NCI-H2196 treated with DMSO at 0.1 percent for 48 hours (cell line): ENCODE data around the gene LY6G6C.

Experiments
- DNase-seq: peaks from one replicate; lab custom pipeline; 2025; ENCODE audit not compliant: unreplicated experiment; lab: John Stamatoyannopoulos, UW

LY6G6C gene, protein sequence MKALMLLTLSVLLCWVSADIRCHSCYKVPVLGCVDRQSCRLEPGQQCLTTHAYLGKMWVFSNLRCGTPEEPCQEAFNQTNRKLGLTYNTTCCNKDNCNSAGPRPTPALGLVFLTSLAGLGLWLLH

DNA sequence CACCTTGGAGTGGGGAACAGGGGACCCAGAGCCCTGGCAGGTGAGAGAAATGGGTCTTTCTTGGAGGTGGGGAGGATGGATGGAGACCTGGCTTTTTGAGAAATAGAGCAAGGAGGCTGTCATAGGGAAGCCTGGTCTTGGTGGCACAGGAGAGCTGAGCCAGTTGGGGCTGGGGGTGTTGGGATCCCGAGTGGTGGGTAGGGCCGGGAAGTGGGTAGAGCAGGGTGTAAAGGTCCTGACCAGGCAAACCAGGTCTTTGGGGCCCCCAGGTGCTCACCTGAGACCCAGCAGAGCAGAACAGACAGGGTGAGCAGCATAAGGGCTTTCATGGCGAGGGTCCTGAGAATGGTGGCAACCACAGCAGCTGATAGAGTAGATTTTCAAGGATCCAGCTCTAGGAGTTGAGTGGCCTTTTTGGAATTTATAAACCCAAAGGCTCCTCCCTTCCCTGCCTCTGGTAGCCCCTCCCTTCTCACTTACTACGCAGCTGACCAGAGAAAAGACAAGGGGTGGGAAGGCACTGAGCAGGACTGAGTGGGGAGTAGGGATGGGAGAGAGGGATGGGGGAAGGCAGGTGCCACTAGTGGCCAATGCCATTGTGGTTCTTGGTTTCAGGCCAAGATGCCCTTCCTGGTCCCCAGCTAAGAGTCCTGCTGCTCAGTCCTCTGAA is at the start of gene LY6G6C:
LY6G6C (minus strand) TSS at position 396 of the 670 bp plus-strand sequence; CDS start at position 329, 67 bp downstream.
- DNase-seq, result no peak

- no peak for DNase-seq
These were observed 49.3 kb upstream of the LY6G6C start for GRCh38 chr6:31770860-31771259.

DNA sequence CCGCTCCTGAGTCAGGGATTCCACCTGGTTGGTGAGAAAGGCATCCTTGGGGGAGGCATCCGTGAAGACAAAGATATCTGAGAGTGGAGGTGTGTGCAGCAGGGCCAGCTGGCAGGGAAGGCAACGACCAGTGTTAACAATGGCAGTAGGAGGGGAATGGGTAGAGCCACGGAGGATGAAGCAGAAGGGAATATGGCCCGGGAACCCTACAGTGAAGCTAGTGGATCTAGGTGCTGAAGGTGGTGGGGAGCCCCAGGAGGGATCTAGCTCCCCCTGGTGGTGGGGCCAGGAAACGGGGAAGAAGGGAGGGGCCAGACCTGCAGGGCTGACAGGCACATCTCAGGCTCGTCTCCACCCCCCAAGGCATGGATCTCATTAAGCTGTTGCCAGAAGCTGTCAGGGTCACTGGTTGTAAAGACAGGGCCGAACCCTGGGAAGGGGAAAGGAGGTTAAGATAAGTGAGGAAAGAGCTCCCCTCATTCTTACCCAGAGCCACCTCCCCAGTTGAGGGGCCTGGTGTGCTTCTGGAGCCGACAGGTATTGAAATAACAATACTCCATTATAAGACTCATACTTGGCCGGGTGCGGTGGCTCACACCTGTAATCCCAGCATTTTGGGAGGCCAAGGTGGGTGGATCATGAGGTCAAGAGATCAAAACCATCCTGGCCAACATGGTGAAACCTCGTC is 48.3 kb upstream of the LY6G6C start:
- peak; percentile 47 for DNase-seq

GRCh38 chr6:31768363-31769257 is 47.1 kb upstream of the LY6G6C start:
- DNase-seq, result no peak

- DNase-seq, result no peak
These were observed 45.6 kb upstream of the LY6G6C start for GRCh38 chr6:31767096-31767645.

DNA sequence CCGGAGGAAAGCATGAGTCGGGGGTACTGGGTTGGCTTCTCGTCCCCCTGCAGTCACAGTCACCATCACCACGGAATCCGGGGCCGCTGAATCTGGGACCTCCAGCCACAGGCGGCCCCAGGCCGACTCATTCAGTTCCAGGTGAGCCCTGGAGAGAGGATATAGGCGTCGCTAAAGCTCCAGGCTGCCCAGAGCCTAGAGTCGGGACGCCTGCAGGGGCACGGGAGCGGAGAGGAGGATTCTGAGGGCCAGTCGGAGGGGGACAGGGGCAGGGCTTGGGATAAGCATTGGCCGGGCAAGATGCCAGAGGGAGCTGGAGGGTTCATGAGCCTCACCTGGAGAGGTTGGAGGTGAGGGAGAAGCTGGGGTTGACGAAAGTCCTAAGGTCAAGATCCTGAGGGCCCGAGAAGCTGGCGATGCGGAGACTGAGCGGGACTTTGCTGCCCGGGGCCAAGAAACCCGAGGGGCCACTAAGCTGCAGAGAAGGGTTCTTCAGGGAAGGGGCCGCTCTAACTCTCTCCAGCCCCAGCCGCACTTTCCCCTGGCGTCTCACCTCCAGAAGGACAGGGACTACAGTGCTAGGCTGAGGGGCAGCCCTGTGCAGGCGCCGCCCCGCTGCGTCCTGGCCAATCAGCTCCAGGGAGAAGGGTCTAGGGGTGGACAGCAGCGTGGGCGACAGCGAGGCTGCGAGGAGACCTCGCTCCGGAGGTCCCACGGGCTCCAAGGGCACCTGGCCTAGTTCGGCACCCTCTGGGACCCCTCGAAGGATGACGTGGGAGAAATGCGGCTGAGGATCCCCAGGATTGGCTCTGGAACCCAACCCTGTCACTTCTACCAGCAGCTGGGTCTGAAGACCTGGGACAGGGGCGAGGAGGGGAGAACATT is 44.6 kb upstream of the LY6G6C start:
- no peak for DNase-seq

DNA sequence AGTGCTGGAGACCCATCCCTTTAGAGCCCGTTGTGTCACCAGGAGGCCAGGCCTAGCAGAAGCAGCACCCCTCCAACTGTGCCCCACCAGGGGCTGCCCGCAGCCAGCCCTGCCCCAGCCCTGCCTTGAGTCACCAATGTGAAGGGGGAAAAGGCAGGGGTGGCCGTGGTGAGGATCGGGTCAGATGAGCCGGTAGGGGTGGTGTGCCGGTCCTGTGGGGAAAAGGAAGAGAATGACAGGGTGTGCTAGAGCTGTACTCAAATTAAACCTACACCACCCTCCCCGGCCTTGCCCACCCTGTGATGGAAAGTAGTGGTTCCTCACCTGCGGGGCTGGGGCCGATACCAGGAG is 44.0 kb upstream of the LY6G6C start:
- DNase-seq, result no peak

- DNase-seq, result no peak
These were observed 42.7 kb upstream of the LY6G6C start for GRCh38 chr6:31764198-31764597.

DNA sequence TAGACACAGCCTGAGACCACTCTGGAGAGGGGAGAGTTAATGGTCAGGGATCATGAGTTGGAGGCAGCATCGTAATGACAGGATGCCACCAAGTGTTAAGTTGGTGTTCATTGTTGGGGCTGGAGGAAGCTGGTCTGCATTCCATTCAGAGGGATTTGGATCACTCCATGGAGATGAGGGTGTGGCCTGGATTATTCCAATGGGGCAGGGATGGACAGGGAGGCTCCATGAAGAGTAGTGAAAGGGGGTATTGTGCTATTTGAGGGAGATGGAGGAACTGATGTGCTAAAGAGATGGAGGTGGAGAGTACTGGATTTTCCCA is 42.0 kb upstream of the LY6G6C start:
- no peak for DNase-seq

GRCh38 chr6:31762878-31763618 is 41.5 kb upstream of the LY6G6C start:
- DNase-seq, result no peak

- no peak for DNase-seq
These were observed 40.8 kb upstream of the LY6G6C start, which contains the start of gene SAPCD1 for GRCh38 chr6:31762356-31762755. Gene SAPCD1 (plus strand): TSS chr6:31762656. CDS start chr6:31763055, 399 bp downstream.

- DNase-seq, result no peak
These were observed 39.8 kb upstream of the LY6G6C start for GRCh38 chr6:31761343-31761742.

- DNase-seq, result no peak
These were observed 39.2 kb upstream of the LY6G6C start for GRCh38 chr6:31760790-31761189.

GRCh38 chr6:31758281-31758680 is 36.7 kb upstream of the LY6G6C start:
- DNase-seq, result no peak

DNA sequence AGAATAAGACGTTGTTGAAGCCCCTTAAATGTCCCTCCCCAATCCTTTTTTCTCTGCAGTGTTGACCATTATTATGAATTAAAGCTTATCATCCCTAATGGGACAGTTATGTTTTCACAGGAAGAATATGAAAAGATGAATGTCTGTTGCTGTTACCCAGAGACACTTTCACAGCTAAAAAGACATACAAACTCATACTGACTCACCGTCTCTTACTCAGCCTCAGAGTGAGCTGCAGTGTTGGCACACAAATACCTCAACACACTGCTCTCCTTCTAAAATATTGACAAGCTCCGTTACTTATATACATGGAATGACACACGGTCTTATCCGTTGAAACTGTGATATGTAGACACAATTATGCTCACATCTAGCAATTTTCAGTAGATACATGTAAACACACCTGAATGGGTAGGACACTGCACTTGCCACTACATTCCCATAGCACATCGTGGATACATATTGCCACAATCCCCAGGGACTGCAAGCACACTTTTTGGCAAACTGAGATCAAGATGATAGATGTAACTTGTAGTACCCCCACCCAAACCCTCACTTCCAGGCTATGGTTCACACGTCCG is 31.3 kb upstream of the LY6G6C start:
- no peak for DNase-seq

DNA sequence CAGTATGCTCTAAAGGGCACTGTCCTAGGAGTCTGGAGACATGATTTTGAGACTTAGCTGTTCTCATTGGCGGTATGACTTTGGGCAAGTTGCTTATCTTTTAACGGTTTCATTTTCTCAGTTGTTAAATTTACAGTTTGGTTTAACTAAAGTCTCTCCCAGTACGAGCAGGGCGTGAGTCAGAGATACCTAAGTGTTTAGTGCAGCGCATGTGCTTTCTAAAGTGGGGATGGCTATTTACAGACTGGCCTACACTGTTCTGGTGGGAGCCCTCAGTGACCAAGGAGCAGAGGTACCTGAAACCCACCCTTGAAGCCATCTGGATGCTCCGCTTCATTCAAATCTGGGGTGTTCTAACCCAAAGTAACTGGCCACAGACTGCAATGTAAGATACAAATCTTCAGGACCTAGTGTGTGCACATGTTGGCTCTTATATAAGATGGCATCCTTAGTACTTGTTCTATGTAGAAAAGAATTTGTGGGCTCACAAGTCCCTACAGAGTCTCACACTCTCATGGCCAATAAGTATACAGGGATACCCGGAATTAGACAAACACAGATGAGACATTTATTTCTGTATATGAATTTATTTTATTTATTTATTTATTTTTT is 29.0 kb upstream of the LY6G6C start:
- DNase-seq, result no peak

GRCh38 chr6:31749301-31750036 is 27.9 kb upstream of the LY6G6C start:
- no peak for DNase-seq

DNA sequence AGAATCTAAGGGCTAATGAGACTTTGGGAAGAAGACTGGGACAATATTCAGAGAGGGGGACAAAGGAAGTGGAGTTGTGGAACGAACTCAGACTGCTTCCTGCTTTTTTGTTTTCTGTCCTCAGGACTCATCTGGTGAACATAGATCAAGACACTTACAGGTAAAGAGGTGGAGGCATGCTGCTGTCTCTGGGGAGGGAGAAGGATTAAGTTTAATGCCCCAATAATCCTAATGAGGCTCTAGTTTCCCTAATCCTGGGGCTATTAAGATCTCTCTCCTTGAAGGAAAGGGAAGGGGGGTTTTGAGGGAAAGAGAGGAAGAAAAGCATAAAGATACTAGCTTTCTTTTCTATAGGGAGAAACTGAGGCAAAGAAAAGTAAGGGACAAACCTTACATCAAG is 22.9 kb upstream of the LY6G6C start:
- no peak for DNase-seq
